Lower lobe of right lung (tissue), 2 donors: ENCODE measurements around the gene ARHGAP8. TPM values are rescaled to one million over a fixed set of nuclear protein-coding genes. Genes with fewer than 3 reads are reported as not detected.
"Not testable (repeated sequence)": the region's sequence is repeated elsewhere in the genome, so short reads cannot be mapped to it uniquely, and the experiment has no call there.

Source experiments
- ATAC-seq, 2 donors: fragments of 200-7000 bp; cut with Tn5 transposase; one replicate each; pipeline ENCODE4 v1.9.1; 2020 to 2022; ENCODE audit warnings: mild to moderate bottlenecking in 2 of 2, moderate library complexity in 2 of 2
- DNase-seq: peaks from one replicate; pipeline ENCODE4 v3.0.0-alpha.2; 2020
- H3K27ac ChIP-seq: fragments of 200-600 bp; one replicate; pipeline ENCODE4 v1.8.0; 2022
- H3K27me3 ChIP-seq: fragments of 200-600 bp; one replicate; pipeline ENCODE4 v1.8.0; 2022; ENCODE audit warnings: low read depth
- H3K36me3 ChIP-seq: fragments of 200-600 bp; one replicate; pipeline ENCODE4 v1.8.0; 2022; ENCODE audit warnings: mild to moderate bottlenecking
- H3K4me1 ChIP-seq: fragments of 200-600 bp; one replicate; pipeline ENCODE4 v1.8.0; 2022
- H3K4me3 ChIP-seq: fragments of 200-600 bp; one replicate; pipeline ENCODE4 v1.8.0; 2022; ENCODE audit warnings: mild to moderate bottlenecking
- H3K9me3 ChIP-seq: fragments of 200-600 bp; one replicate; pipeline ENCODE4 v1.8.0; 2022
- CTCF ChIP-seq: fragments of 200-600 bp; IDR thresholded peaks from one replicate; pipeline ENCODE4 v1.8.0; 2022; ENCODE audit warnings: antibody characterized with exemption, mild to moderate bottlenecking
- intact Hi-C: fragments of 100-400 bp; cut with DNase I; formaldehyde crosslinking; loops from one replicate; pipeline ENCODE4 v1.11.0; 2022
- total RNA-seq: library from RNA; stranded (reverse); fragmentation: NEBNext Ultra II Directional; extraction: Animal tissue kit (Norgen Biotek cat#: 25700); gene quantifications from one replicate; pipeline ENCODE4 v1.2.1, GENCODE V29; 2021
- donor health status: DM: no; HTN: yes; CAD: no; lungs with severe emphysema.

ARHGAP8 gene
- total RNA-seq, 1 donor from 2014 or later: 18.2 TPM

DNA sequence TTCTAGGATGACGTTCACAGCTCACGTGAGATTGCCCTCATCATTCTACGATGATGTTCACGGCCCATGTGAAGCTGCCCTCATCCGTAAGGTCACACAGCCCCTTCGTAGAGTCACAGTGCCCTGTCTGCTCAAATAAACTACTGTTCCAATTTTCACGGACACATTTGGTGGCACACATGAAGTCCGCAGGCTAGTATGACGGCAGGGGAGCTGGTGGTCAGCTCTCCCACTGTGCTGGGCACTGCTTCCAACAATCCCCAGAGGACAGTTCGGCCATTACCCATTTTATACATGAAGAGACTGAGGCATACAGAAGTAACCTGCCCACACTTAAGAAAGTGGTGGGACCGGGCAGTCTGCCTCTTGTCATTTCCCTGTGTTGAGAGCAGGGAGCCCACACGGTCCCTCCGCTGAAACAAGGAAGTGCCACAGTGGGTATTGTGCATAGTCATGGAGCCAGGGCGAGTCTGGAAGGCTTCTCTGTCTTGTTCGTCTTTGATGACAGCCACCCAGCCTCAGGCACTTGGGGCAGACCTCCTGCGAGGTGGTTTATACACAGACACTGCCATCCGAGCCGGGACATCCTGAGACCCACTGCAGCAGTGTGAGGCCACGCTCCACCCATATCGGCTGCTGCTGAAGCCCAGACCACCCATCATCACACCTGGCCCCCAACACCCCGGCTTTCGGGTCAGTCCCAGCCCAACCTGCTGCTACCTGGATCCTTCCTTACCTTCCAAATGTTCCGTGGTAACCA lies 143.1 kb downstream of the ARHGAP8 start:
- no peak for TF ChIP-seq CTCF
- H3K27ac ChIP-seq: no peak overlapping the region
- no peak overlapping the region for H3K4me3 ChIP-seq
- H3K4me1 ChIP-seq: no peaks in the 10 kb centered on the region
- no peaks in the 10 kb centered on the region for H3K27me3 ChIP-seq
- intact Hi-C loops: no loop called here
- ATAC-seq (no peak), DNase-seq (no peak)
- no peaks in the 10 kb centered on the region for H3K9me3 ChIP-seq
- H3K36me3 ChIP-seq: no peaks in the 10 kb centered on the region

DNA sequence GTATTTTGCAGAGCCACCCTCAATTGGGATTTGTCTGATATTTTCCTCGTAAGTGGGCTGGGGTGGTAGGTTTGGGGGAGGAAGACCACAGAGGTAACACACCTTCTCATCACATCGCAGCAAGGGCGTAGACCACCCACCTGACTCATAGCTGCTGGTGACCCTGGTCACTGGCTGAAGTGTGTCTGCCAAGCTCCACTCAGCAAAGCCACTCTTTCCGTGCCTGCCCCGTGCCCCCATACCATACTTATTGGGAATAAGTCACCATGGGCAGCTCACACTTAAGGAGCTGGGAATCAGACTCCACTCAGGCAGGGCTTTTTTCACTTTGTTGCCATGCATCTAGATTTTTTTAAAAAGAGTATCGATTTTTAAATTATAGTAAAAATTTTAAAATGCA lies 145.9 kb downstream of the ARHGAP8 start:
- Histone ChIP-seq H3K27ac (no peak overlapping the region), H3K27me3 (no peaks in the 10 kb centered on the region), H3K4me3 (no peak overlapping the region), H3K9me3 (peaks cover 16% of the 10 kb centered on the region), H3K4me1 (no peaks in the 10 kb centered on the region), H3K36me3 (no peaks in the 10 kb centered on the region)
- intact Hi-C loops: no loop called here
- DNase-seq: no peak
- no peak for TF ChIP-seq CTCF
- ATAC-seq: no peak

DNA sequence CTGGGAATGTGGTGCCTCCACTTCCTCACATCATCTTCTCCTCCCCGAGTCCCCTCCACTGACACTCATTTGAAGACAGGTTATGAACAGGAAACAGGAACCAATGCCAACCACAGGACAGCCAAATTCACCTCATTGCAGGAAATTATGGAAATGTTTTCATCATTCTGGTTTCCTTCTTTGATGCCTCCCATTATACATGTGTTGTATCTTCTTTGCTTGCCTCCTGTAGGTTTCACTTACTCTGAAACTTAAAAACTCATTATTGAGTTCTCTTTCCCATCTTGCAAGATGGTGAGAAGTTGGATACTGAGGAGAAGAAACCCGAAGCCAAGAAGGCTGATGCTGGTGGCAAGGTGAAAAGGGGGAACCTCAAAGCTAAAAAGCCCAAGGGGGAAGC lies 148.9 kb downstream of the ARHGAP8 start:
- Histone ChIP-seq H3K9me3 (peaks cover 16% of the 10 kb centered on the region), H3K27me3 (no peaks in the 10 kb centered on the region)

DNA sequence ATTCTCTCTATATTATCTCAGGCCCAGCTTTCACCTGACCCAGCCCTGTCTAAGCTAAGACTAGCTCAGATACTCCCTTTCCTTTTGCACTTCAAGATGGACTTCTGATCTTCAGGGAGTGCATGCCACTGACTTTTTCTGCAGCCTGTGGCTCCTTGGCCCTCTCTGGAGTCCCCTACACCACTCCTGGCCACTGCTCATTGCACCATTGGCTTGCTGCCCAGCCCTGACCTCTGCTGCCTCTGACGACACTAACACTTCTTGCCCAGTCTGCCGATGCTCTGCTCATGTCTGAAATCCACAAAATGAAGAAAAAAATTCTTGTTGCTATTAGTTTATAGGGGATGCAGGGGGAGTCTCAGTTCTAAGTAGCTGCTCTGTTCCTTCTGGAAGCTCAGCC lies 150.8 kb downstream of the ARHGAP8 start:
- H3K27me3 ChIP-seq, H3K36me3 ChIP-seq, H3K4me1 ChIP-seq, H3K4me3 ChIP-seq, H3K27ac ChIP-seq, intact Hi-C loops, ATAC-seq, DNase-seq: not testable (repeated sequence)
- peaks cover 16% of the 10 kb centered on the region for H3K9me3 ChIP-seq

More for the DNA sequence above, 148.9 kb downstream of the ARHGAP8 start:
- intact Hi-C loops: no loop called here
- no peak for TF ChIP-seq CTCF
- no peak overlapping the region for H3K27ac ChIP-seq
- H3K4me3 ChIP-seq: no peak overlapping the region
- H3K4me1 ChIP-seq: no peaks in the 10 kb centered on the region
- DNase-seq: no peak
- no peaks in the 10 kb centered on the region for H3K36me3 ChIP-seq
- ATAC-seq: no peak

- H3K4me1 ChIP-seq, H3K36me3 ChIP-seq, H3K27me3 ChIP-seq, ATAC-seq, intact Hi-C loops, DNase-seq, H3K27ac ChIP-seq, H3K4me3 ChIP-seq: not testable (repeated sequence)
- peaks cover 16% of the 10 kb centered on the region for H3K9me3 ChIP-seq
These were observed 152.2 kb downstream of the ARHGAP8 start for GRCh38 chr22:44904492-44905152.

DNA sequence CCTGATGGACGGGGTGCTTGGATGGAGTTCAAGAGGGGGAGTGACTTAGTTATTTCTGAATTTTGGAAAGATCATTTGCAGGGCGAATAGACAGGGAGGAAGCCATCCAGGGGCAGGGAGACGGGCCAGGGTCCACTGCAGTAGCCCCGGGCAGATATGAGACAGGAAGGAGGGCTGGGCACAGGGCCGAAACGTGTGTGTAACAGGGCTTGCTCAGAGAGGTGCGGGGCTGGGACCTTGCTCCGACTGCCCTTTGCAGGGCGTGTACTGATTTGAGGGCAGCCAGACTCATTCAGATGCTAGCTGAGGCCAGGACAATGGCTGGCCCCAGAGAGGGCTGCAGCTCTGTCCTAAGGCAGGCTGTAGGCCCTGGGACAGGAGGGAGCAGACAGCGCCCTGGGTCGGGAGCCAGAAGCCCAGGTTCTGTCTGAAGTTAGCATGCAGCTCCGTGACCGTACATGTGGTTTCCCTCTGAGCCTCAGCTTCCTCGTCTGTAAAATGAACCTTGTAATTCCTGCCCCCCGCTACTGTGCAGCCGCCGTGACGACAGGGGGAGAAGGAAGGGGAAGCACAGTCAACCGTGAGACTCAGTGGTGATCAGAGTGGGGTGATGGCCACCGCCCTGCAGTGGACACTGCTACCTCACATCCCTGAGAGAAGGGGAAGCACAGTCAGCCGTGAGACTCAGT lies 154.0 kb downstream of the ARHGAP8 start:
- TF ChIP-seq CTCF: no peak
- Histone ChIP-seq H3K4me1 (no peaks in the 10 kb centered on the region), H3K36me3 (no peaks in the 10 kb centered on the region), H3K9me3 (peaks cover 7% of the 10 kb centered on the region), H3K27ac (no peak overlapping the region), H3K4me3 (no peak overlapping the region), H3K27me3 (peaks cover 6% of the 10 kb centered on the region)
- intact Hi-C loops: no loop called here
- ATAC-seq: no peak
- no peak for DNase-seq
